Uterus (tissue), 4 donors: Measurements from ENCODE around the gene UBL7. TPM values are rescaled to one million over a fixed set of nuclear protein-coding genes. Genes with fewer than 3 reads are reported as not detected.

Source experiments
- DNase-seq, 2 donors: peaks; one replicate each; pipeline ENCODE4 v3.0.0-alpha.2; 2019 to 2020
- H3K27ac ChIP-seq, 2 donors: fragments of 200-600 bp; sonication (generic); 1 replicate in 1 of 2; 2 replicates in 1 of 2; pipeline ENCODE4 v1.5.1; 2016 to 2018
- H3K27me3 ChIP-seq, 2 donors: fragments of 200-600 bp; sonication (generic); one replicate each; pipeline ENCODE4 v1.5.1; 2018 to 2019; ENCODE audit warnings: control low read depth in 1 of 2
- H3K36me3 ChIP-seq, 2 donors: fragments of 200-600 bp; sonication (generic); one replicate each; pipeline ENCODE4 v1.5.1; 2019; ENCODE audit warnings: control low read depth in 1 of 2
- H3K4me1 ChIP-seq, 2 donors: fragments of 200-600 bp; sonication (generic); one replicate each; pipeline ENCODE4 v1.5.1; 2018 to 2019; ENCODE audit warnings: control low read depth in 1 of 2
- H3K4me3 ChIP-seq, 2 donors: fragments of 200-600 bp; sonication (generic); 1 replicate in 1 of 2; 2 replicates in 1 of 2; pipeline ENCODE4 v1.5.1; 2018 to 2019; ENCODE audit warnings: mild to moderate bottlenecking in 1 of 2
- H3K9me3 ChIP-seq, 2 donors: fragments of 200-600 bp; sonication (generic); one replicate each; pipeline ENCODE4 v1.5.1; 2019; ENCODE audit warnings: control low read depth in 1 of 2
- POLR2A ChIP-seq, 2 donors: fragments of 450-650 bp; IDR thresholded peaks; one replicate each; pipeline ENCODE4 v1.6.1; 2016; ENCODE audit warnings: antibody characterized with exemption in 2 of 2, mild to moderate bottlenecking in 1 of 2, moderate library complexity in 1 of 2
- intact Hi-C: fragments of 100-400 bp; cut with DNase I; formaldehyde crosslinking; loops from one replicate; pipeline ENCODE4 v1.15.1; 2023; ENCODE audit warnings: low total_unique reads
- total RNA-seq, 4 donors: library from RNA; depleted of rRNA in 3 of 4; stranded (reverse); fragments of >200 nt in 3 of 4; gene quantifications; one replicate each; pipeline versions ENCODE4 v1.1.0 to v1.2.4, GENCODE V29; 2014 to 2023
- TF ChIP-seq, protein P1 (sequence below), 4 experiments: fragments of 200-600 bp in 2 of 4; fragments of 450-650 bp in 2 of 4; sonication (generic) in 2 of 4; IDR thresholded peaks; one replicate each; pipeline ENCODE4 v1.5.1; 2016 to 2019; ENCODE audit warnings: antibody characterized with exemption in 4 of 4, mild to moderate bottlenecking in 2 of 4, moderate library complexity in 1 of 4
- donor health status: DM: yes; HTN: yes; CAD: no.

UBL7 gene
- total RNA-seq, 4 donors from 2014 or later, result 15.4 to 60.6 (median 35.7) TPM

DNA sequence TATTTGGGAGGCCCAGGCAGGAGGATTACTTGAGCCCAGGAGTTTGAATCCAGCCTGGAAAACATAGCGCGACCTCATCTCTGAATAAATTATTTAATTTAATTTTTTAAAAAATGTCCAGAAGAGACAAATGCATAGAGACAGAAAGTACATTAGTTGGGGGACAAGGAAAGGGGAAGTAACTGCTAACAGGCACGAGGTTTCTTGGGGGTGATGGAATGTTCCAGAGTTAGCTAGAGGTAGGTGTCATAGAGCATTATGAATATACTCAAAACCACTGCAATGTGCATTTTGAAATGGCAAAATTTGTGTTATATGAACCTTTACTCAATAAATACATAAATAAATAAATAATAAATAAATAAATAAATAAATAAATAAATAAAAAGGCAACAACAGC, 61.9 kb downstream of the UBL7 start:
- TF ChIP-seq, protein P1, sequence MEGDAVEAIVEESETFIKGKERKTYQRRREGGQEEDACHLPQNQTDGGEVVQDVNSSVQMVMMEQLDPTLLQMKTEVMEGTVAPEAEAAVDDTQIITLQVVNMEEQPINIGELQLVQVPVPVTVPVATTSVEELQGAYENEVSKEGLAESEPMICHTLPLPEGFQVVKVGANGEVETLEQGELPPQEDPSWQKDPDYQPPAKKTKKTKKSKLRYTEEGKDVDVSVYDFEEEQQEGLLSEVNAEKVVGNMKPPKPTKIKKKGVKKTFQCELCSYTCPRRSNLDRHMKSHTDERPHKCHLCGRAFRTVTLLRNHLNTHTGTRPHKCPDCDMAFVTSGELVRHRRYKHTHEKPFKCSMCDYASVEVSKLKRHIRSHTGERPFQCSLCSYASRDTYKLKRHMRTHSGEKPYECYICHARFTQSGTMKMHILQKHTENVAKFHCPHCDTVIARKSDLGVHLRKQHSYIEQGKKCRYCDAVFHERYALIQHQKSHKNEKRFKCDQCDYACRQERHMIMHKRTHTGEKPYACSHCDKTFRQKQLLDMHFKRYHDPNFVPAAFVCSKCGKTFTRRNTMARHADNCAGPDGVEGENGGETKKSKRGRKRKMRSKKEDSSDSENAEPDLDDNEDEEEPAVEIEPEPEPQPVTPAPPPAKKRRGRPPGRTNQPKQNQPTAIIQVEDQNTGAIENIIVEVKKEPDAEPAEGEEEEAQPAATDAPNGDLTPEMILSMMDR (IDR thresholded peaks at IDR 0.05), result no peak
- TF ChIP-seq POLR2A (IDR thresholded peaks at IDR 0.05), result no peak

DNA sequence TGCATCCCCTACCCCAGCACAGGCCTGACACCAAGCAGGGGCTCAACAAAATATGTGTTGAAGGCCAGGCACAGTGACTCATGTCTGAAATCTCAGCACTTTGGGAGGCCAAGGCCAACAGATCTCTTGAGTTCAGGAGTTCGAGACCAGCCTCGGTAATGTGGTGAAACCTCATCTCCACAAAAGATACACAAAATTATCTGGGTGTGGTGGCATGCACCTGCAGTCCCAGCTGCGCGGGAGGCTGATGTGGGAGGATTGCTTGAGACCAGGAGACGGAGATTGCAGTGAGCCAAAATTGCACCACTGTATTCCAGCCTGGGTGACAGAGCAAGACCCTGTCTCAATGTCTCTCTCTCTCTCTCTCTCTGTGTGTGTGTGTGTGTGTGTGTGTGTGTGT, 62.8 kb downstream of the UBL7 start:
- no peak overlapping the region for H3K4me3 ChIP-seq
- no peaks in the 10 kb centered on the region for H3K4me1 ChIP-seq
- no peaks in the 10 kb centered on the region for H3K9me3 ChIP-seq
- H3K27ac ChIP-seq, result no peak overlapping the region
- no peaks in the 10 kb centered on the region for H3K36me3 ChIP-seq
- H3K27me3 ChIP-seq, result no peaks in the 10 kb centered on the region
- intact Hi-C loops, result no loop called here
- no peak for DNase-seq
- no peak for TF ChIP-seq POLR2A (IDR thresholded peaks at IDR 0.05)
- TF ChIP-seq, protein P1 (IDR thresholded peaks at IDR 0.05), result no peak

More for the DNA sequence above, 61.9 kb downstream of the UBL7 start:
- Histone ChIP-seq H3K9me3 (no peaks in the 10 kb centered on the region), H3K4me1 (no peaks in the 10 kb centered on the region), H3K27ac (no peak overlapping the region), H3K4me3 (no peak overlapping the region), H3K27me3 (no peaks in the 10 kb centered on the region), H3K36me3 (no peaks in the 10 kb centered on the region)
- intact Hi-C loops, result no loop called here
- DNase-seq, result no peak

DNA sequence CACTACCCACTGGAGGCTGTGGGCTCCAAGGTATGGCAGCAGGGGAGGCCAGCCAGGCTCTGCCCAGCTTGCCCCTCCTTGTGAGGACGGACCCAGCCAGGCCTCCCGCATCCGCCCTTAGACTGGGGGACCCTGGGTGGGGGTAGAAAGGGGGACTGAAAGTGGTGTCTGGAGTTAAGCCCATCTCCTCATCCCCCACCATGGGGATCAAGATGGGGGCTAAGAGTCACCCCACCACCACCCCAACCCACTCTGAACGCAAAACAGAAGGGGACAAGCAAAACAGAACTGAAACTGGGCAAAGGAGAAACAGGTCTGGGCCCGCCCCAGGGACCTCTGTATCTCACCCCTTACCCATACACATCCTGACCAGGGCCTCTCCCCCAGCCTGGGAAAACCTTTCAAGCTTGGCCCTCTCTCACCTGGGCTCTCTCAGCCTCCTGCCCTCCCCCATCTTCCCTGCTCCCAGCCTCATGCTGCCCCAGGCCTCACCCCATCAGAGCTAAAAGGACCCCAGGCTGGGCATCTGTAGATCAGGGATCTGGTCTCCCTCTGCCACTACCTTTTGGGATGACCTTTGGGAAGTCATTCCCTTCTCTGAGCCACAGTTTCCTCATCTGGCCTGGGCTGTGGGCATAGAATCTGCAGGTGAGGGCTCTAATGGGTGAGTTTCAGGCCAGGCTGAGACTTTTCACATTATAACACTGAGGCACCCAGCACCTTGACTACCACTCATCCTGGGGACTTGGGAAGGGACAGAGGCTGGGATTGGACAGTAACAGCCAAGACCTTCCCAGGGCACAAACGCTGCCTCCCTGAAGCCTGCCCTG, 63.5 kb downstream of the UBL7 start:
- TF ChIP-seq, protein P1 (IDR thresholded peaks at IDR 0.05), result no peak
- no peak for TF ChIP-seq POLR2A (IDR thresholded peaks at IDR 0.05)
- DNase-seq, result no peak
- intact Hi-C loops, result no loop called here

DNA sequence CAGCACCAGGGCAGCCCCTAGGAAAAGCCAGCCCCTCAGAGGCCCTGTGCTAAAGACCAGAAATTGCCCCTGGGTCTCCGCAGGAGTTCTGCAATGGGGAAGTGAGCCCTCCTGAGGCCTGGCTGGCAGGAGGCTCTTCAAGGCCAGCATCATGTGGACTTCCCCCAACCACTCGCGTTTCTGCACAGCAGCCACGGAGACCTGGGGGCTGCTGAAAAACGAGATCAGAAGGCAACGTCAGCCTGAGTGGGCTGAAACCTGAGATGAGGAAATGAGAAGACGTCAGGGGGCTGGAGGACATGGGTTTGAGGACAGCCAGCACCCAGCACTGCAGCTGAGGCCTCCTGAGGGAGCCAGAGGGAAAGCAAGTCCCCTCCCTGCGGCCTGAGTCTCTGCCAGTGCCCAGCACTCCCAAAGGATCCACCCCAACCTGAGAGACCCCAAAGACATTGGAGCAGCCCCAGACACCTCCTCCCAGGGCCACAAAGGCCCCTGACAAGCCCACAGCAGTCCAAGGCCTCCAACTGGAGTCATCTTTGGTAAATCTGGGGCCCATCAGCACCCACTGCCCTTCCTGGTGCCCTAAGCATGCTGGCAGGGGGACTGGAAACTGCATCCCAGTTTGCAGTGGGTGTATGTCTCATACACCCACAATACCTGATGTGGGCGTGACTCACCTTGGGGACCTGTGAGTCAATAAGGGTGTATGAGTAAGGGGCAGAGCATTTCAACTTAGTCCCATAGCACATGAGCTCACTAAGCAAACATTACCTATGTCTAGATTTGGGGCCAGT, 64.3 kb downstream of the UBL7 start:
- Histone ChIP-seq H3K27ac (no peak overlapping the region), H3K4me3 (no peak overlapping the region), H3K9me3 (no peaks in the 10 kb centered on the region), H3K27me3 (no peaks in the 10 kb centered on the region), H3K4me1 (no peaks in the 10 kb centered on the region), H3K36me3 (no peaks in the 10 kb centered on the region)
- TF ChIP-seq, protein P1 (IDR thresholded peaks at IDR 0.05), result no peak
- no peak for TF ChIP-seq POLR2A (IDR thresholded peaks at IDR 0.05)
- DNase-seq, result no peak
- intact Hi-C loops, result no loop called here

More for the DNA sequence above, 63.5 kb downstream of the UBL7 start:
- Histone ChIP-seq H3K4me3 (no peak overlapping the region), H3K4me1 (no peaks in the 10 kb centered on the region), H3K27me3 (no peaks in the 10 kb centered on the region), H3K36me3 (no peaks in the 10 kb centered on the region), H3K27ac (no peak overlapping the region), H3K9me3 (no peaks in the 10 kb centered on the region)

DNA sequence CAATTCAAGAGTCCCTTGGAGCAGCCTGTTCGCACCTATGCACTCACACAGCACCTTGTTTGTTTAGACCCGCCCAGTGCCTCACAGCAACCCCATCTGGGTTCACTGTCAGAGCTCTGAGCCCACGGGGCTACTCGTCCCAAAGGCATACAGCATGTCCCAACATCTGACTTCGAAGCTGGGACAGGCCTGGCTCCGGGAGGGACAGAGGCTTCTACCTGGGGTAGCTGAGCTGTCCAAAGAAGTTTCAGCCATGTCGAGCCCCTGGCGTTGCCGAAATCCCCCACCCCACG, 64.9 kb downstream of the UBL7 start:
- H3K36me3 ChIP-seq, result no peaks in the 10 kb centered on the region
- H3K9me3 ChIP-seq, result no peaks in the 10 kb centered on the region
- no peak overlapping the region for H3K4me3 ChIP-seq
- no peak for DNase-seq
- no peaks in the 10 kb centered on the region for H3K27me3 ChIP-seq
- no peak overlapping the region for H3K27ac ChIP-seq
- no peaks in the 10 kb centered on the region for H3K4me1 ChIP-seq
- no peak for TF ChIP-seq POLR2A (IDR thresholded peaks at IDR 0.05)
- TF ChIP-seq, protein P1 (IDR thresholded peaks at IDR 0.05), result no peak
- intact Hi-C loops, result no loop called here
